GM21526 (cell line): ENCODE measurements around the gene DVL2.
"Not testable (repeated sequence)": the region's sequence is repeated elsewhere in the genome, so short reads cannot be mapped to it uniquely, and the experiment has no call there.

Source experiments
- ATAC-seq: cut with Tn5 transposase; IDR thresholded peaks from one replicate; pipeline ENCODE4 v1.9.1; 2021; ENCODE audit warnings: moderate library complexity; ENCODE audit not compliant: unreplicated experiment, low FRiP score

The DVL2 gene

DNA sequence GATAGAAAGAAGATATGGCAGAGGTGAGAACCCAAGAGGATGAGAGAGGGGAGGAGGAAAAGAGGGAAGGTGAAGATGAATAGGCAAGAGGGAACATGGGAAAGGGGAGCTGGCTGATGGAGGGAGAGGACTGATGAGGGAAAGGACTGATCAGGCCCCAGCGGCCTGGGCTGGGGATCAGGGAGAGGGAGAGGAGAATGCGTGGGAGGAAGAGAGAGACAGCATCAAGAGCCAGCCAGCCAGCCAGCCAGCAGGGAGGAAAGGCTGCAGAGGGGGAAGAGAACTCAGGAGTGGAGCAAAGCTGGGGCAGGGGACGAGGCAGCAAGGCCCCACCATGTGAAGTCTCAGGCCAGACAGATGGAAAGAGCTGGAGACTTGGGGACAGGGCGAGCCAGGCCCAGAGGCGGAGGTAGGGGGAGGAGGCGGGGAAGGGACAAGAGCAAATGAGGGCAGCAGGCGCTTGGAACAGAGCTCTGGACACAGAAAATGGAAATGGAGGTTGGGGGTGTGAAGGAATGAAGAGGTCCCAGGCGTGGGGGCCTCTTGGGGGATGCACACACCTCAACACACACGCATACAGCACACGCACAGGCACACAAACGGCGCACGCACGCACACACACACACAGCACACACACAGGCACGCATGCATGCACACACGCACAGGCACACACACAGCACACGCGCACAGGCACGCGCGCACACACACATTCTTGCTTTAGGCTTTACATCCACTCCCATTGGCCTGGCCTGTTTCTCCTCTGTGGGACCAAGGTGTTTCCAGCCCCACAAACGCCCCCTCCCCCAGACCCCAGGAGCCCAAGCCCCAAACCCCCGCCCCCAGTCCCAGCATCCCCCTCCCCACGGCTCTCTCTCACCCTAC lies 27.0 kb downstream of the DVL2 start:
- no peak for ATAC-seq

DNA sequence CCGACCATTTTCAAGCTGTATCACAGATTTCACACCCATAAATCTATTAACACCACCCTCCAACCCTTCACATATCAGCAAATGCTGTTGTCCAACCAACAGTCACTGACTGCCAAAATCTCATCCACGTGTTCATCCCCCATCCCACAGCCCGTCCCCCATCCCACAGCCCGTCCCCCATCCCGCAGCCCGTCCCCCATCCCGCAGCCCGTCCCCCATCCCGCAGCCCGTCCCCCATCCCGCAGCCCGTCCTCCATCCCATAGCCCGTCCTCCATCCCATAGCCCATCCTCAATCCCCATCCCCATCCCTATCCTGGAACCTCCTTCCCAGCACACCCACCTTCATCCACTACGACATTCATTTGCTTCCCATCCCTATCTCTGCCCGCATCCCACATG lies 28.8 kb downstream of the DVL2 start:
- no peak for ATAC-seq

DNA sequence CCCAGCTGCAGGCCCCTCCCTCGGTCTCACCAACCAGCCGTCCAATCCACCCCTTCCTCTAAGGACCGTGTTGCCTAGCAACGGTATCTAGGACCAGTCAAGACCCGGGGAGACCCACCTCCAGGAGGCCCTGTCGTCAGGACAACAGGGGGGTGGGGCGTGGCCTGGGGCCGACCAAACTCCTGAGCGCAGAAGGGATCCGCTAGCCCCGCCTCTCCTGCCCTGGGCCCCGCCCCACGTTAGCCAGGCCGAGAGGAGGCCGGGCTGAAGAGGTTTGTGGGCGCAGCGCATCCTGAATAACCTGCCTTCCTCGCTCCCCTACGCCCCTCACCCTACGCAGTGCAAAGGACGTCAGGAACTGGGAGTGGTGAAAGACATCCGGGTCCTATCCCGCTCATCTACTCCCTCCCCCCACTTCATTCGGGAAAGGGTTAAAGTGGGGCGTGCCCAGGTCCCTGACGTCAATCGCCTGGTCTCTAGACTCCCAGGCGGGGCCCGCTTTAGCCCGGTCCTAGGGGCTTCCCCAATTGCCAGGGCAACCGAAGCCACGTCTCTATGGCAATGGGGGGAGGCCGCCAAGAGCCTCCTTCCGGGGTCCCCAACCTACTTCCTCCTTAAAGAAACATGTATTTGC lies 29.4 kb downstream of the DVL2 start:
- ATAC-seq, result peak; percentile 71

DNA sequence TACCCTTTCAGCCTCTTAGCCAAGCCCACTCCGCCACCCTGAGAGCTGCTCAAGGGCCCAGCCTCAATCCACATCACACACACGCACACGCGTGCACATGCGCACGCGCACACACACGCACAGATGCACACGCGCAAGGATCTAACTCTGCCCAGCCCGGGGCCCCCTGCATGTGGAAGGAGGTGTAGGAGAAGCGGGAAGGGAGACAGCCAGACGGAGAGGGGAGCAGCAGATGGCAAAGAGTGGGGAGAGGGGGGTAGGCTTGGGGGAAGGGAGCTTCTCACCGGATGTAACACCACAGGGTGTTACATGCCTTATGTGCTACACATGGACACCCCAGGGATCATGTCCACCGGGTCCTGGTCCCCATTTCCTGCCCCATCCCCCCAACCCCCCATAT lies 30.0 kb downstream of the DVL2 start:
- no peak for ATAC-seq

DNA sequence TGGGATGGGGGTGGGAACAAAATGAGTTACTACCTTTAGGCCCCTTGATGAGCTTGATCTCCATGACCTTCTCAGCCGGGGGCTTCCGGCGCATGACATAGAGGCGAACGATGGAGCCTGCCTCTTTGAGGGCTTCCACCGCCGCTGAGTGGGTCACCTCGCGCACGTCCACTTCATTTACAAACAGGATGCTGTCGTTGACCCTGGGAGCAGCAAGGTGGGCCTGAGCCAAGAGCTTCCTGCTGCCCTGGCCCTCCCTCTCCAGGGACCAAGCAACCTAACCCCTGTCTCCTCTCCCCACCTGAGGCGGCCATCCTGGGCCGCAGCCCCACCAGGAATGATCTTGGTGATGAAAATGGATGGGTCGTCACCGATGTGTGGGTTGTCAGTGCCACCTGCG lies 30.9 kb downstream of the DVL2 start:
- ATAC-seq, result no peak

DNA sequence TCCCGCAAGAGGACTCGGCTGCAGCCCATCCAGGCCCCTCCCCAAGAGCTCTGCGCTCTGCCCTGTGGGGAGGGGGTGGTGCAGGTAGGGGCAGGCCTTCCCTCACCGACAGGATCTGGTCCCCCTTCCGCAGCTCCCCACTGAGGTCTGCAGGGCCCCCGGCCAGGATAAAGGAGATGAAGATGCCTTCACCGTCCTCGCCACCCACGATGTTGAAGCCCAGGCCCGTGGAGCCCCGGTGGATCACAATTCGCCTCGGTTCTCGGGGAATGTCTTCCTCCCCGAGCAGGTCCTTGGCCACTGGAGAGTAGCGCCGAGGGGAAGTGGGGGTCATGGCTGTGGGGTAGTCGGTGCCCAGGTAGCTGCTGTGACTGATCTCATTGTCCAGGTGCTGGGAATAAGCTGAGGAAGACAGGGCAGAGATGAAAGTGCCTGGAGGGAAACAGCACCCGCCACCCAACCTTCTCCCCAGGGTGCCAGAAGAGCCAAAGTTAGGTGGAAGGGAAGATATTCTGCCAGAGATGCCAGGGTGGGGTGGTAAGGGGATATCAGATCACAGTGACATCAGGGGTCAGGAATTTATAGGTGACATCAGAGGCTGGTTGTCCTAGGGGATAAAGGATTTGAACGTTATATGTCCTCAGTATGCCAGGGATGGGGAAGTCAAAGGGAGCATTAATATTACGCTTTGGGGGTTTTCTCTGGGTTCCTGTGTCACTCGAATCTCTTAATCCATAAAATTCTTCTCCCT lies 37.5 kb downstream of the DVL2 start:
- ATAC-seq, result no peak

DNA sequence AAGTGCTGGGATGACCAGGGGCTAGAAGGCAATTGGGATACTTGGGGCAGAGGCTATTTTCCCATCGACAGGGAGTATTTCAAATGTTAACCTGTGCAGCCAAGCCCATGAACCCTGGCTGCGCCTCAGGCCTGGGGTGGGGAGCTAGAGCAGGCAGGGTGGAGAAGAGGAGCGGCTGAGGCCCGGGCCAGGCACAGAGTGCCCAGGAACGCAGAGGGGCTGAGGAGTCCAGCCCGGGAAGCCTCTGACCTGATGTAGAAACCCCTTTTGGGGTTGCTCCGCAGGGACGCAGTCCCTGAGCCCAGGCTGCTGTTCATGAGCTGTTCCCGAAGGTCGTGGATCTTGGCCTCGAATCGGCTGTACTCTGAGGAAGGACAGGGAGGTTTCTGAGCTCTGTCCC lies 38.3 kb downstream of the DVL2 start:
- ATAC-seq, result no peak

DNA sequence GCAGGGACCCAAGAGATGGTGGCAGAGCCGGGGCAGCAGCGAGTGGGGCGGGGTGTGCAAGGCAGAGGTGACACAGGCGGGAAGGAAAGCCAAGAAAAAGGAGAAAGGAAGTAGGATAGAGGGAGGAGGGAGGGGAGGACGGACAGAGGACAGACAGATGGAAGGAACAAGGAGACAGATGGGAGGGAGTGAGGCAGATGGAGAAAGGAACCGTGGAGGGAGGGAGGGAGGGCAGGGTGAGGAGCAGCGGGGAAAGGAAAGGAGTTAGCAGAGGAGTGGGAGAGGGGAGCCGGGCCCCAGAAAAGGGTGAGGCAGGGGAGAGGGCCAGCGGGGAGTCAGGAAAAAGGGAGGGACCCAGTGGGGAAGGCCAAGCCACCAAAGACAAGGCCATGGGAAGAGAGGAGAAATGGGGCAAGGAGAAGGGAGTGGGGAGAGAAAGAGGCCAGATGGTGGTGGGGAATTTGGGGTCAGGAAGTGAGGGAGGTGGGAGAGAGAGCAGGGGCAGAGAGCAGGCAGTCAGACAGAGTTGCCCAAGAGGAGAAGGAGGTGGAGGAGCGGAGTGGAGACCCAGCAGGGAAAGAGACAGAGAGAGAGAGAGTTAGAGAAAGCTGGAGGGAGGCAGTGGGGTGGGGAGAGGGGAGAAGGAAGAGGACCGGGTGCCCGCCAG lies 41.9 kb downstream of the DVL2 start:
- ATAC-seq, result no peak

DNA sequence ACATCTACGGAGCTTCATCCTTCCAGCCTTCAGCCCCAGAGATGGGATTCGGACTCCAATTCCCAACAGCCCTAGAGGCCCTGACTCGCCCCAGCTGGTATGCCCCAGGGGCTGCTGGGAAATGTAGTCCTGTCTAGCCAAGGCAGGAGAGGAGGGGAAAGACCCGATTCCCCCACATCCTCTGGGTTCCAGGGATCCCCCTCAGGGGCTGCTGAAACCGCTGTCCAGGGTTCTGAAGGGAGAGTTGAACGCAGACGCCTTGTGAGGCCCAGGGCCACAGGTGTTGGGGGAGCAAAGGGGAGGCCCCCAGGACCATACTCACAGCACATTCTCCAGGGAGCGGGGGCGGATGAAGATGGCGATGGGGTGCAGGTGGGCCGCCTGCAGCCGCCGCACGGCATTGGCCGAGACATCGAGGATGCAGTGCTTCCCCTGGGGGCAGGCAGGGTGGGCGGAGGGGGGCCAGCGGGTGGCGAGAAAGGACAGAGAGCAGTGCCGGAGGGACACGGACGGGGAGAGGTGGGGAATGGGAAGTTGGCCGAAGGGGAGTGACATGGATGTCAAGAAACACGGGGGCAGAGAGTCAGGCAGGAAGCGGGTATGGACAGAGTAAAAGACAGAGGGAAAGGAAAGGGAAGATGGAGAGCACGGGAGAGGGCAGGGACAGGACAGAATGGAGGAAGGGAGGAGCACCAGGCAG lies 42.6 kb downstream of the DVL2 start:
- ATAC-seq, result no peak

DNA sequence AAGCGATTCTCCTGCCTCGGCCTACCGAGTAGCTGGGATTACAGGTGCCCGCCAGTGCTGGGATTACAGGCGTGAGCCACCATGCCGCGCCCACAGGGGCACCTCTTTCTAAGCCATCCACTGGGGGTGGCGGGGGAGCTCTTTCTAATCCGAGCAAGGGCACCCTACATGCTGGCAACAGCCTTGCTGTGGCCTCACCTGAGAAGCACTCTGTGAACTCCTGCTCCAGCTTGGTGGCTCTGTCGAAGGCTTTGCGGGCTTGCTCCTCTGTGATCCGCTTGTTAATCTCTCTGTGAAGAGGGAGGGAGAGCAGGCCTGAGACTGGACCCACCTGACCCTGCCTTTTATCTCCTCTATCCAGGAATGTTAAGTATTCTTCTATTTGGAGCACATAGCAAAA lies 43.2 kb downstream of the DVL2 start:
- ATAC-seq, result no peak

DNA sequence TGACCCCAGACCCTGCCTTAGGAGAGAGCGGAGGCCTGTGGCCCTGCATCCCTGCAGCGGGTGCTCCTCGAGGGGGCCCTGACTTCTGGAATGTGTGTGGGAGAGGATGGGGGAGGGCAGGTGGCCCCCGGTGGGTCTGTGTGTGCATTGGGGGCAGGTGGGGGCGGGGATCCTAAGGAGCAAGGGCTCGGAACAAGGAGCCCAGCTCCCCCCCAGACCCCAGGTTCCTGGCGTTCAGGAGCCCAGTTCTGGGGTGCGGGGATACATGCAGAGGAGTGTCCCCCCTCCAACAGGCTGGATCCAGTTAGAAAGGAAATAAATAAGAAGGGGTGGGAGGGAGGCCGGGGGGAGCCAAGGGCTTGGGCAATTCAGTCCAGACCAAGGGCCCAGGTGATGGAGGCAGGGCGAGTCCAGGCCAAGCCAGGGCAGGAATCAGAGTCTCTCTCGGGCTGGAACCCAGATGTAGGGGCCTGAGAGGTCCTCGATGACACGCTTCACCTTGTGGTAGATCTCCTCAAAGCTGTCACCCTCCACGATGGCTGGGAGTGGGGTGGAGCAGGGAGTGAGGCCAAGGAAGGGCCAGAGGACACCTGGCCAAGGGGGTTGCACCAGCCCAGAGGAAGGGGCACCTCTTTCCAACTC lies 43.9 kb downstream of the DVL2 start:
- ATAC-seq, result no peak

DNA sequence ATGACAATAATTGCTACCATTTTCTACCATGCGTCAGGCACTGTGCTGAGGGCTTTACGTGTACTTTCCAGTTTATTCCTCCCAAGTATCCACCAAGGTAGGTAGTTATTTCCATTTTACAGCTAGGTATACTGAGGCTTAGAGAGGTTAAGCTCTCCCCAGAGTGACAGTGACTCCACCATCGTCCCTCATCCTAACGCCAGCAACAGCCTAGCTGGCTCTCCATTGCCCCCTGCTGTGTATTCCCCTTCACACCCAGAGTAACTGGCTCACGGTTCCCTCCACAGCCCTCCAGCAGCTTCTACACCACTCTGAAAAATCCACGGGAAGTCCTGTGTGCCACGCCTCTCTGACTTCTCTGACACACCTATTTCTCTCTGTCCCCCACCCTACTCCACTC lies 48.1 kb downstream of the DVL2 start:
- no peak for ATAC-seq

DNA sequence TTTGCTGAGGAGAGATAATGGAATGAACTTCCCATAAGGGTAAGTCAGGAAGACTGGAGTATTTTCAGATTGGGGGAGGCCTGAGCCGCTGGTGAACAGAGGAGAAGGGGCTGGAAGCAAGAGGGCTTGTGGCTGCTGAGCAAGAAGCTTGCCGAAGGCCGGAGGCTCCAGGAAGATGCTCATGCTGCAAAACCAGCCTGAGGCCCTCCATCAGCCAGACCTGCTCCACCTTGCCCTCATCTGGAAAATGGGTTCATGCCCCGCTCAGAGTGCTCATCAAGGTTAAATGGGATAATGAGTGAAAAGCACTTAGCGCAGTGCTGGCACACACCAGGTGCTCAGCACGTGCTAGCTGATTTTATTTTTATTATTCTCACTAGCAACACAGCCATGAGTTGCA lies 49.7 kb downstream of the DVL2 start:
- no peak for ATAC-seq

DNA sequence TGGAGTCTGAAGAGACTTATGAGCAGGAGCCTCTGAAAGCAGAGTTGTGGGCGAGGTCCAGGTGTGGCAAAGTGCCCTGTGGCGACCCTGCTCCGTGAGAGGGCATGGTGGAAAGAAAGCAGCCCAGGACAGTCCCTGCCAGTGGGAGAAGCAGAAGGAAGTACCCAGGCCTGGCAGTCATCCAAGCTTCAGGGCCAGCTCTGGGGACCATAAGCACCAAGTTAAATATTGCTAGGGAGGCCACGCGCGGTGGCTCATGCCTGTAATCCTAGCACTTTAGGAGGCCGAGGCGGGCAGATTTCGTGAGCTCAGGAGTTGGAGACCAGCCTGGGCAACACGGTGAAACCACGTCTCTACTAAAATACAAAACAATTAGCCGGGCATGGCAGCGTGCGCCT lies 50.2 kb downstream of the DVL2 start:
- ATAC-seq, result no peak

DNA sequence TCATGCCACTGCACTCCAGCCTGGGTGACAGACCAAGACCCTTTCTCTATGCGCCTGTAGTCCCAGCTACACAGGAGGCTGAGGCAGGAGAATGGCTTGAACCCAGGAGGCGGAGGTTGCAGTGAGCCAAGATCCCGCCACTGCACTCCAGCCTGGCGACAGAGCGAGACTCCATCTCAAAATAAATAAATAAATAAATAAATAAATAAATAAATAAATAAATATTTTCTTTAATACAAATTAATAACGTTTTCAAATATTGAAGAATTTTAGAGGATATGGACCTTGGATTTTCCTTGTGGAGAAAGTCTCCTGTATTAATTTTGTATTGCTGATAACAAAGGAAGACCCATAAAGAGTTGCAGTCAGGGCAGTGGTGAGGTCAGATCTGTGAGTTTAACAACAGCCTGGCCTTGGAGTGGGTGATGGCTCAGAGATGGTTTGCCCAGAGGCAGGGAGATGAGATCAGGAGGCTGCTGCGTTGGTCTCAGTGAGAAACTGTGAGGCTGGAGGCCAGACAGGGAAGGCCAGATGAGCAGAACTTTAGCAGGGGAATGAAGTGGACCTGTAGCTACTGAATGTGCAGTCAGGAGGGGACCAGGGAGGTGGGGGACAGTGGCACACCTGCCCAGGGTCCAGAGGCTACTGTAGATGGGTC lies 50.8 kb downstream of the DVL2 start:
- ATAC-seq, result no peak

DNA sequence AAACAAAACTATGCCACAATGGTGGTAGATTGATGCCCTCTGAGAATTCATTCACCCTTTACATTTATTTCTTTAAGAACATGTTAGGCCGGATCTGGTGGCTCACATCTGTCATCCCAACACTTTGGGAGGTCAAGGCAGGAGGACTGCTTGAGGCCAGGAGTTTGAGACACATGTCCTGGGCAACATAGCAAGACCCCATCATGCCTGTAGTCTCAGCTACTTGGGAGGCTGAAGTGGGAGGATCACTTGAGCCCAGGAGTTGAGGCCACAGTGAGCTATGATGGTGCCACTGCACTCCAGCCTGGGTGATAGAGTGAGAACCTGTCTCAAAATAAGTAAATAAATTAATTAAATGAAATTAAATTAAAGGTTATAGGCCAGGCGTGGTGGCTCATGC lies 52.2 kb downstream of the DVL2 start:
- not testable (repeated sequence) for ATAC-seq

DNA sequence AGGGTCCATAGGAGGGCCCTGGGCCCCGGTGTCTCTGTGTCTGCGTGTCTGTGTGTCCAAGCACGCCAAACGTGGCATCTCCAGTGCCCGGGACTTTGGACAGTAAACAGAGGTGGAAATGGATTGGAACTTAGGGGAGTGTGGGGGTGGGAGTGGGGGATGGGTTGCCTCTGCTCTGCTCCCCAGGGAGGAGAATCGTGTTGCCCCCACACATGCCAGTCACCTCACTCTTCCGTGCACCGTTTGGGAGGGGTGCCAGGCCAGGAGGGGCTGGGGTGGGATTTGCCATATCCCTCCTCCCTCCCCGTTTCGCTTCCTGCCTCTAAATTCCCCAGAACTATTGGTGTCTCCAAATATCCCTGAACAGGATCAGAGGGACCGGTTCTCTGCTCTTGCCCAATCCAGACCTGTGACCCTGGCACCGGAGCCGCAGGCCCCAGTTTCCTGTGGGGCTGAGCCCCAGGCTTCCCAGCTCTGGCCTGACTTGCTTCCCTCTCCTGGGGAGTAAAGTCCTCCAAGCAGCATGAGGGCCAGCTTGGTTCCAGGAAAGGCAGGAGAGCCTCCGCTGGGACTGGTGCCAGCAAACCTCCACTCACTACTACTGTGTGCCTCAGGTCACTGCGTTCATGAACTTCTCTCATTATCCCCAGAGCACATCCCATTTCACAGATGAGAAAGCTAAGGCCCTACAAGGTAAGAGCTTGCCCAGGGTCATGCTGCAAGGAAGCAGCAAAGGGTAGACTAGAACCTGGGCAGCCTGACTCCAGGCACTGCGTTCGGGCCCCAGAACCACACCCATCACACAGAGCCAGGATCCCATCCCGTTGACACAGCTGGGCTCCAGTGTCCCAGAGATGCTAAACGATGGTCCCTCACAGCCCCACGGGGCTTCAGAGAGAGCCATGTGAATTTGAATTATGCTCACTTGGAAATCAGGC lies 54.7 kb downstream of the DVL2 start, which contains the start of gene ASGR1:
Gene ASGR1 (minus strand): TSS at position 54 of the 938 bp plus-strand sequence. CDS start 807 bp downstream, outside the sequence.
- ATAC-seq, result no peak

DNA sequence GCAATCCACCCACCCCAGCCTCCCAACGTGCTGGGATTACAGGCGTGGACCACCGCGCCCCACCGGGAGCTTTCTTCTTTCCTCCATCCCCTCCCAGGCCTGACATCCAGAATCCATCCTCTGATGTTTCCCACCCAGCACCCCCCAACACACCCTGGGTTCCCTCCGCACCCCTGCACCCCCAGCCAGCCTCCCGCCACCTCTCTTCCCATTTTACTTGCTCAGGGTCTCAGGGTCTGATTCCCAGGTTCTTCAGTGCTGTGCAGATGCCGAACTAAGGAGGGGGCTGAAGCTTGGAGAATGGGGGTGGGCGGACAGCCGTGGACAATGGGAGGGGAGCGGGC lies 55.4 kb downstream of the DVL2 start:
- no peak for ATAC-seq
